Endothelial cell (in vitro differentiated cells): ENCODE results near the gene UBA5. TPM values are rescaled to one million over a fixed set of nuclear protein-coding genes. Genes with fewer than 3 reads are reported as not detected.

ENCODE experiments used
- DNase-seq: peaks from one replicate; pipeline ENCODE4 v3.0.0; 2021; ENCODE audit warnings: low spot score
- H3K27ac Mint-ChIP-seq: one replicate; pipeline ENCODE4 v1.8.0; 2021; ENCODE audit warnings: mixed read lengths, inconsistent platforms; ENCODE audit not compliant: unreplicated experiment
- H3K27me3 Mint-ChIP-seq: one replicate; pipeline ENCODE4 v1.8.0; 2021; ENCODE audit warnings: mild to moderate bottlenecking, moderate library complexity, mixed read lengths, inconsistent platforms; ENCODE audit not compliant: unreplicated experiment
- H3K36me3 Mint-ChIP-seq: one replicate; pipeline ENCODE4 v1.8.0; 2021; ENCODE audit warnings: mild to moderate bottlenecking, low read depth, mixed read lengths, inconsistent platforms; ENCODE audit not compliant: unreplicated experiment
- H3K4me1 Mint-ChIP-seq: one replicate; pipeline ENCODE4 v1.8.0; 2021; ENCODE audit warnings: mild to moderate bottlenecking, mixed read lengths, inconsistent platforms; ENCODE audit not compliant: unreplicated experiment
- H3K4me3 Mint-ChIP-seq: one replicate; pipeline ENCODE4 v1.8.0; 2021; ENCODE audit warnings: mild to moderate bottlenecking, mixed read lengths, inconsistent platforms; ENCODE audit not compliant: unreplicated experiment
- H3K9me3 Mint-ChIP-seq: one replicate; pipeline ENCODE4 v1.8.0; 2021; ENCODE audit warnings: mixed read lengths, inconsistent platforms; ENCODE audit not compliant: unreplicated experiment
- total RNA-seq: library from RNA; stranded (reverse); fragmentation: NEBNext Ultra II Directional; extraction: Animal tissue kit (Norgen Biotek cat#: 25700); gene quantifications from one replicate; pipeline ENCODE4 v1.2.1, GENCODE V29; 2021; ENCODE audit not compliant: unreplicated experiment
- TF ChIP-seq, protein P1 (sequence below): fragments of 200-600 bp; sonication (generic); IDR thresholded peaks from one replicate; pipeline ENCODE4 v1.5.0; 2021; ENCODE audit warnings: antibody characterized with exemption; ENCODE audit not compliant: unreplicated experiment

The UBA5 gene
- total RNA-seq, 1 donor from 2014 or later: 53.5 TPM

- no peak for DNase-seq
- Mint-ChIP-seq H3K27me3 (peaks cover 2% of the 10 kb centered on the region), H3K4me1 (no peaks in the 10 kb centered on the region), H3K36me3 (peaks cover 11% of the 10 kb centered on the region), H3K27ac (no peak overlapping the region), H3K9me3 (no peaks in the 10 kb centered on the region), H3K4me3 (no peak overlapping the region)
- TF ChIP-seq, protein P1, sequence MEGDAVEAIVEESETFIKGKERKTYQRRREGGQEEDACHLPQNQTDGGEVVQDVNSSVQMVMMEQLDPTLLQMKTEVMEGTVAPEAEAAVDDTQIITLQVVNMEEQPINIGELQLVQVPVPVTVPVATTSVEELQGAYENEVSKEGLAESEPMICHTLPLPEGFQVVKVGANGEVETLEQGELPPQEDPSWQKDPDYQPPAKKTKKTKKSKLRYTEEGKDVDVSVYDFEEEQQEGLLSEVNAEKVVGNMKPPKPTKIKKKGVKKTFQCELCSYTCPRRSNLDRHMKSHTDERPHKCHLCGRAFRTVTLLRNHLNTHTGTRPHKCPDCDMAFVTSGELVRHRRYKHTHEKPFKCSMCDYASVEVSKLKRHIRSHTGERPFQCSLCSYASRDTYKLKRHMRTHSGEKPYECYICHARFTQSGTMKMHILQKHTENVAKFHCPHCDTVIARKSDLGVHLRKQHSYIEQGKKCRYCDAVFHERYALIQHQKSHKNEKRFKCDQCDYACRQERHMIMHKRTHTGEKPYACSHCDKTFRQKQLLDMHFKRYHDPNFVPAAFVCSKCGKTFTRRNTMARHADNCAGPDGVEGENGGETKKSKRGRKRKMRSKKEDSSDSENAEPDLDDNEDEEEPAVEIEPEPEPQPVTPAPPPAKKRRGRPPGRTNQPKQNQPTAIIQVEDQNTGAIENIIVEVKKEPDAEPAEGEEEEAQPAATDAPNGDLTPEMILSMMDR: no peak
Observed at GRCh38 chr3:132679911-132680310, 19.8 kb downstream of the UBA5 start.

DNA sequence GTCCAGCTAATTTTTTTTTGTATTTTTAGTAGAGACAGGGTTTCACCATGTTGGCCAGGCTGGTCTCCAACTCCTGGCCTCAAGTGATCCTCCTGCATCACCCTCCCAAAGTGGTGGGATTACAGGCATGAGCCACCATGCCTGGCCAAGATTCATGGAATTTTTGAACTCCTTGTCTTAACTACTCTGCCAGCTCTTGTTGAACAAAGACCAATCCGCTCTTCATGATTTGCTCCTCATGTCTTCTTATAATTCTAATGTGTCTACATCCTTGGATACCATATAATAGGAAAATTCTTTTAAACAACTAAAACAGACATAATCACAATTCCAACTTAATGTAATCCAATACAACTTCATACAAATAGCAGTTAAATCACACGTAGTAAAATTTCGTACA is 21.3 kb downstream of the UBA5 start:
- no peak overlapping the region for H3K27ac Mint-ChIP-seq
- H3K27me3 Mint-ChIP-seq: peaks cover 2% of the 10 kb centered on the region
- no peaks in the 10 kb centered on the region for H3K9me3 Mint-ChIP-seq
- no peak for DNase-seq
- no peak overlapping the region for H3K4me3 Mint-ChIP-seq
- H3K4me1 Mint-ChIP-seq: no peaks in the 10 kb centered on the region
- TF ChIP-seq, protein P1: no peak
- H3K36me3 Mint-ChIP-seq: peaks cover 15% of the 10 kb centered on the region

GRCh38 chr3:132682201-132682600 is 22.1 kb downstream of the UBA5 start:
- TF ChIP-seq, protein P1: no peak
- no peak for DNase-seq
- Mint-ChIP-seq H3K4me1 (no peaks in the 10 kb centered on the region), H3K27ac (no peak overlapping the region), H3K36me3 (peaks cover 16% of the 10 kb centered on the region), H3K27me3 (peaks cover 2% of the 10 kb centered on the region), H3K4me3 (no peak overlapping the region), H3K9me3 (no peaks in the 10 kb centered on the region)

DNA sequence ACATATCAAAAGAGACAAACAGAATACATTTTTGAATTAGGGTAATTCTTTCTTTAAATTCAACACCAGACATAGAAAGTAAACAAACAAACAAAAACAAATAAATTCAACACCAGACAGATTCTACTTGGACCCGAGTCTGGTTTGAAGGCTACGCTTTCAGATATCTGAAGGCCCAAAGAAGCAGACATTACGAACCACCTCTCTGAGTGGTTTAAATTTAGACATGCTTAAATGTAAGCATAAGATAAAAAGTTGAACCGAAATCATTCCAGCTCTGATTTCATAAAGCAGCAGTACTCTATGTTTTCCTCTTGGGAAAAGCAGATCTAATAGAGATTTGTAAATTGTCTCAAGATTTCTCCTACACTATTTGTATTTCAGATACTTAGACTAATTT is 29.9 kb downstream of the UBA5 start:
- Mint-ChIP-seq H3K4me3 (no peak overlapping the region), H3K36me3 (peaks cover 23% of the 10 kb centered on the region), H3K27me3 (no peaks in the 10 kb centered on the region), H3K9me3 (no peaks in the 10 kb centered on the region), H3K4me1 (no peaks in the 10 kb centered on the region), H3K27ac (no peak overlapping the region)
- DNase-seq: no peak
- TF ChIP-seq, protein P1: no peak

GRCh38 chr3:132694991-132695390 is 34.9 kb downstream of the UBA5 start:
- H3K4me3 Mint-ChIP-seq: no peak overlapping the region
- no peak overlapping the region for H3K27ac Mint-ChIP-seq
- no peaks in the 10 kb centered on the region for H3K4me1 Mint-ChIP-seq
- DNase-seq: no peak
- H3K27me3 Mint-ChIP-seq: peaks cover 2% of the 10 kb centered on the region
- peaks cover 25% of the 10 kb centered on the region for H3K36me3 Mint-ChIP-seq
- no peaks in the 10 kb centered on the region for H3K9me3 Mint-ChIP-seq
- TF ChIP-seq, protein P1: no peak
